HEK293 (cell line): ENCODE data around the gene ABCC9.
"Not testable (repeated sequence)": the region's sequence is repeated elsewhere in the genome, so short reads cannot be mapped to it uniquely, and the experiment has no call there.

Source experiments
- CTCF ChIA-PET: fragments of 350-600 bp; formaldehyde crosslinking; extraction: SDS; loops from one replicate; lab custom pipeline; 2021; ENCODE audit warnings: antibody characterized with exemption; lab: Yijun Ruan, JAX
- POLR2A ChIA-PET: fragments of 300-600 bp; formaldehyde crosslinking; extraction: SDS; loops from one replicate; lab custom pipeline; 2020; ENCODE audit warnings: antibody characterized with exemption, inconsistent platforms; lab: Yijun Ruan, JAX
- H3K27ac ChIP-seq: fragments of 200-500 bp; sonication (Bioruptor generic); 2 replicates; pipeline ENCODE4 v1.5.1; 2014; ENCODE audit warnings: low read depth, low read length, control low read depth, inconsistent platforms; ENCODE audit errors: extremely low read depth
- H3K36me3 ChIP-seq, 2 experiments: fragments of 200-500 bp in 1 of 2; sonication (Bioruptor generic) in 1 of 2; 1 replicate in 1 of 2; 2 replicates in 1 of 2; pipeline ENCODE4 v1.5.1; 2014 to 2017; ENCODE audit warnings: inconsistent platforms in 2 of 2, low read length in 2 of 2; ENCODE audit not compliant: control insufficient read depth in 2 of 2, insufficient read depth in 1 of 2
- H3K4me1 ChIP-seq: fragments of 200-500 bp; sonication (Bioruptor generic); 2 replicates; pipeline ENCODE4 v1.5.1; 2014; ENCODE audit warnings: mild to moderate bottlenecking, low read length, inconsistent platforms; ENCODE audit not compliant: control insufficient read depth, insufficient read depth
- H3K4me3 ChIP-seq: 2 replicates; pipeline ENCODE4 v1.5.1; 2011; ENCODE audit warnings: low read depth, mild to moderate bottlenecking, control low read depth, low read length, moderate library complexity
- H3K9me3 ChIP-seq: fragments of 200-500 bp; sonication (Bioruptor generic); 2 replicates; pipeline ENCODE4 v1.5.1; 2014; ENCODE audit warnings: low read depth, low read length, inconsistent platforms; ENCODE audit not compliant: control insufficient read depth, insufficient read depth
- AEBP2 ChIP-seq: fragments of 450-650 bp; formaldehyde crosslinking; IDR thresholded peaks from 2 replicates; pipeline ENCODE4 v1.5.1; 2016; ENCODE audit warnings: missing biosample characterization, missing genetic modification characterization, borderline replicate concordance
- BCL6B ChIP-seq: fragments of 450-650 bp; formaldehyde crosslinking; IDR thresholded peaks from 2 replicates; pipeline ENCODE4 v1.5.1; 2017; ENCODE audit warnings: missing biosample characterization, missing genetic modification characterization
- EGR2 ChIP-seq: fragments of 450-650 bp; formaldehyde crosslinking; IDR thresholded peaks from 2 replicates; pipeline ENCODE4 v1.5.1; 2016; ENCODE audit warnings: low read depth, missing biosample characterization, missing genetic modification characterization
- GLIS1 ChIP-seq: fragments of 450-650 bp; formaldehyde crosslinking; IDR thresholded peaks from 2 replicates; pipeline ENCODE4 v1.5.1; 2016; ENCODE audit warnings: missing biosample characterization, missing genetic modification characterization
- HOXA7 ChIP-seq: sonication (generic); formaldehyde crosslinking; IDR thresholded peaks from 2 replicates; pipeline ENCODE4 v1.8.1; 2022; ENCODE audit warnings: missing genetic modification reagents, borderline replicate concordance
- HOXC10 ChIP-seq: sonication (generic); formaldehyde crosslinking; IDR thresholded peaks from 2 replicates; pipeline ENCODE4 v1.8.1; 2023; ENCODE audit warnings: mild to moderate bottlenecking, missing genetic modification reagents
- KLF7 ChIP-seq: fragments of 450-650 bp; formaldehyde crosslinking; IDR thresholded peaks from 2 replicates; pipeline ENCODE4 v1.5.1; 2016; ENCODE audit warnings: missing biosample characterization, missing genetic modification characterization, borderline replicate concordance
- PBX3 ChIP-seq: sonication (generic); formaldehyde crosslinking; IDR thresholded peaks from 2 replicates; pipeline ENCODE4 v1.8.1; 2022; ENCODE audit warnings: mild to moderate bottlenecking, moderate library complexity, missing genetic modification reagents
- SALL2 ChIP-seq: fragments of 450-650 bp; formaldehyde crosslinking; IDR thresholded peaks from 2 replicates; pipeline ENCODE4 v1.5.0; 2017; ENCODE audit warnings: missing biosample characterization, mild to moderate bottlenecking, missing genetic modification characterization, borderline replicate concordance
- SCRT1 ChIP-seq: fragments of 450-650 bp; formaldehyde crosslinking; IDR thresholded peaks from 2 replicates; pipeline ENCODE4 v1.5.1; 2016; ENCODE audit warnings: missing biosample characterization, missing genetic modification characterization, borderline replicate concordance
- ZBTB26 ChIP-seq: fragments of 450-650 bp; formaldehyde crosslinking; optimal IDR thresholded peaks from 2 replicates; pipeline ENCODE3; 2016; ENCODE audit warnings: missing biosample characterization, mild to moderate bottlenecking, missing genetic modification characterization
- ZBTB48 ChIP-seq: fragments of 450-650 bp; formaldehyde crosslinking; IDR thresholded peaks from 2 replicates; pipeline ENCODE4 v1.5.1; 2016; ENCODE audit warnings: missing biosample characterization, missing genetic modification characterization
- ZNF146 ChIP-seq: fragments of 450-650 bp; formaldehyde crosslinking; IDR thresholded peaks from 2 replicates; pipeline ENCODE4 v1.5.1; 2016; ENCODE audit warnings: missing biosample characterization, missing genetic modification characterization
- ZNF16 ChIP-seq: fragments of 450-650 bp; formaldehyde crosslinking; IDR thresholded peaks from 2 replicates; pipeline ENCODE4 v1.5.1; 2016; ENCODE audit warnings: low read depth, missing biosample characterization, missing genetic modification characterization
- ZNF184 ChIP-seq: fragments of 450-650 bp; IDR thresholded peaks from 2 replicates; pipeline ENCODE4 v1.5.1; 2018; ENCODE audit warnings: missing biosample characterization, mild to moderate bottlenecking, missing genetic modification characterization
- ZNF24 ChIP-seq: fragments of 450-650 bp; formaldehyde crosslinking; IDR thresholded peaks from 2 replicates; pipeline ENCODE4 v1.5.1; 2016; ENCODE audit warnings: missing biosample characterization, missing genetic modification characterization
- ZNF292 ChIP-seq: fragments of 450-650 bp; formaldehyde crosslinking; IDR thresholded peaks from 2 replicates; pipeline ENCODE4 v1.5.1; 2016; ENCODE audit warnings: low read depth, missing biosample characterization, missing genetic modification characterization, borderline replicate concordance
- ZNF341 ChIP-seq: fragments of 450-650 bp; formaldehyde crosslinking; IDR thresholded peaks from 2 replicates; pipeline ENCODE4; 2016; ENCODE audit warnings: low read depth, missing biosample characterization, missing genetic modification characterization
- ZNF416 ChIP-seq: fragments of 450-650 bp; formaldehyde crosslinking; IDR thresholded peaks from 2 replicates; pipeline ENCODE4 v1.5.1; 2016; ENCODE audit warnings: missing biosample characterization, missing genetic modification characterization
- ZNF423 ChIP-seq: fragments of 450-650 bp; formaldehyde crosslinking; IDR thresholded peaks from 2 replicates; pipeline ENCODE4 v1.5.1; 2016; ENCODE audit warnings: missing biosample characterization, missing genetic modification characterization
- ZNF510 ChIP-seq: fragments of 450-650 bp; formaldehyde crosslinking; IDR thresholded peaks from 2 replicates; pipeline ENCODE4 v1.5.1; 2018; ENCODE audit warnings: mild to moderate bottlenecking, missing genetic modification characterization, missing biosample characterization; ENCODE audit not compliant: insufficient replicate concordance
- ZNF548 ChIP-seq: fragments of 450-650 bp; formaldehyde crosslinking; IDR thresholded peaks from 2 replicates; pipeline ENCODE4 v1.5.1; 2016; ENCODE audit warnings: missing biosample characterization, missing genetic modification characterization
- ZNF658 ChIP-seq: fragments of 450-650 bp; formaldehyde crosslinking; IDR thresholded peaks from 2 replicates; pipeline ENCODE4; 2016; ENCODE audit warnings: missing biosample characterization, missing genetic modification characterization
- ZNF704 ChIP-seq: fragments of 450-650 bp; formaldehyde crosslinking; IDR thresholded peaks from 2 replicates; pipeline ENCODE4 v1.5.1; 2016; ENCODE audit warnings: missing biosample characterization, missing genetic modification characterization
- ZNF837 ChIP-seq: fragments of 450-650 bp; formaldehyde crosslinking; IDR thresholded peaks from 2 replicates; pipeline ENCODE4 v1.5.1; 2016; ENCODE audit warnings: missing biosample characterization, missing genetic modification characterization

The ABCC9 gene

GRCh38 chr12:21789687-21790086 lies 151.5 kb downstream of the ABCC9 start:
- H3K9me3 ChIP-seq, H3K4me3 ChIP-seq, H3K4me1 ChIP-seq, CTCF ChIA-PET, POLR2A ChIA-PET, H3K36me3 ChIP-seq, H3K27ac ChIP-seq: not testable (repeated sequence)
- TF ChIP-seq ZNF146, result peak; percentile 81

- TF ChIP-seq ZBTB26 (tag by site-specific recombination) (no peak), ZNF658 (tag by site-specific recombination) (no peak), ZNF837 (tag by site-specific recombination) (no peak), HOXA7 (CRISPR knock-in tag) (no peak), ZNF548 (no peak), ZNF292 (no peak), ZNF24 (tag by site-specific recombination) (no peak)
- TF ChIP-seq, all 188 proteins: peak for 0
- no peaks in the 10 kb centered on the region for H3K9me3 ChIP-seq
- H3K4me1 ChIP-seq, result no peaks in the 10 kb centered on the region
- CTCF ChIA-PET, result interaction anchor here (0.6 to 1.5 kb wide), 6 partner anchors 16 to 198 kb away, joined by 3 to 4 read pairs (median 3); no protein-coding TSS in a partner anchor
- H3K36me3 ChIP-seq, result no peaks in the 10 kb centered on the region
- POLR2A ChIA-PET, result no interaction called here
- no peak overlapping the region for H3K4me3 ChIP-seq
- no peak overlapping the region for H3K27ac ChIP-seq
Observed at GRCh38 chr12:21788089-21788983, 152.9 kb downstream of the ABCC9 start.

- Histone ChIP-seq H3K4me1 (no peaks in the 10 kb centered on the region), H3K36me3 (no peaks in the 10 kb centered on the region), H3K27ac (no peak overlapping the region), H3K9me3 (no peaks in the 10 kb centered on the region), H3K4me3 (no peak overlapping the region)
- CTCF ChIA-PET, result interaction anchor here (0.6 kb wide), 1 partner anchor 74 kb away, joined by 3 read pairs; no protein-coding TSS in a partner anchor
- POLR2A ChIA-PET, result interaction anchor here (0.7 kb wide), 1 partner anchor 12 kb away, joined by 4 read pairs; the partner anchor contains the start of gene KCNJ8
- no peak for TF ChIP-seq AEBP2
- TF ChIP-seq SALL2 (tag by site-specific recombination), result no peak
- TF ChIP-seq ZNF184 (tag by site-specific recombination), result no peak
- TF ChIP-seq ZNF510, result no peak
- no peak for TF ChIP-seq ZBTB48 (tag by site-specific recombination)
- TF ChIP-seq EGR2 (tag by site-specific recombination), result no peak
- no peak for TF ChIP-seq GLIS1 (tag by site-specific recombination)
- TF ChIP-seq BCL6B, result no peak
- no peak for TF ChIP-seq ZNF423 (tag by site-specific recombination)
- no peak for TF ChIP-seq ZNF704 (tag by site-specific recombination)
- no peak for TF ChIP-seq HOXC10 (CRISPR knock-in tag)
- no peak for TF ChIP-seq SCRT1 (tag by site-specific recombination)
- TF ChIP-seq KLF7 (tag by site-specific recombination), result no peak
- no peak for TF ChIP-seq PBX3 (CRISPR knock-in tag)
- no peak for TF ChIP-seq ZNF416
- TF ChIP-seq ZNF341 (tag by site-specific recombination), result no peak
- no peak for TF ChIP-seq ZNF16 (tag by site-specific recombination)
Observed at GRCh38 chr12:21786041-21786531, 155.1 kb downstream of the ABCC9 start.
